Amniotic epithelial cell (primary cell): ENCODE measurements around the gene FAM186B.
A peak's percentile ranks its signal among the peaks of the same experiment; 100 is the strongest.

ENCODE experiments used
- DNase-seq: peaks from one replicate; pipeline ENCODE4 v3.0.0-alpha.2; 2010; ENCODE audit warnings: low read depth

The FAM186B gene

GRCh38 chr12:49552014-49552413 lies 53.4 kb downstream of the FAM186B start:
- DNase-seq = peak; percentile 43

GRCh38 chr12:49550693-49551252 lies 54.7 kb downstream of the FAM186B start:
- DNase-seq = no peak

- DNase-seq = no peak
Observed at GRCh38 chr12:49549735-49550692, 55.4 kb downstream of the FAM186B start.

GRCh38 chr12:49548822-49549648 lies 56.4 kb downstream of the FAM186B start:
- no peak for DNase-seq

- DNase-seq = no peak
Observed at GRCh38 chr12:49548481-49548821, 57.0 kb downstream of the FAM186B start.

- DNase-seq = no peak
Observed at GRCh38 chr12:49547090-49547690, 58.2 kb downstream of the FAM186B start.

GRCh38 chr12:49546481-49546880 lies 59.0 kb downstream of the FAM186B start:
- no peak for DNase-seq

GRCh38 chr12:49545815-49546214 lies 59.6 kb downstream of the FAM186B start:
- no peak for DNase-seq

- DNase-seq = no peak
Observed at GRCh38 chr12:49543914-49544815, 61.3 kb downstream of the FAM186B start.

GRCh38 chr12:49543221-49543913 lies 62.1 kb downstream of the FAM186B start:
- DNase-seq = no peak

- no peak for DNase-seq
Observed at GRCh38 chr12:49542592-49543160, 62.8 kb downstream of the FAM186B start.

GRCh38 chr12:49541911-49542505 lies 63.4 kb downstream of the FAM186B start:
- no peak for DNase-seq

- DNase-seq = no peak
Observed at GRCh38 chr12:49541140-49541861, 64.1 kb downstream of the FAM186B start.

GRCh38 chr12:49540229-49541139 lies 65.0 kb downstream of the FAM186B start:
- DNase-seq = no peak

- DNase-seq = no peak
Observed at GRCh38 chr12:49539406-49540228, 65.8 kb downstream of the FAM186B start.

- DNase-seq = peak; percentile 49
Observed at GRCh38 chr12:49538510-49539403, 66.7 kb downstream of the FAM186B start, which contains the start of gene KCNH3. TSS of gene KCNH3 (plus strand) at chr12:49539030. CDS start at chr12:49539417, 387 bp downstream.
